HG03575 (cell line): ENCODE measurements around the gene PRDX2.
"Not testable (repeated sequence)": the region's sequence is repeated elsewhere in the genome, so short reads cannot be mapped to it uniquely, and the experiment has no call there.

ENCODE experiments used
- ATAC-seq: cut with Tn5 transposase; IDR thresholded peaks from one replicate; pipeline ENCODE4 v1.9.1; 2021; ENCODE audit not compliant: unreplicated experiment, insufficient number of reproducible peaks, low FRiP score; ENCODE audit errors: extremely low read depth

Gene PRDX2

GRCh38 chr19:12833418-12833737, 31.8 kb upstream of the PRDX2 start:
- no peak for ATAC-seq

GRCh38 chr19:12828494-12828893, 26.9 kb upstream of the PRDX2 start:
- ATAC-seq = no peak

GRCh38 chr19:12825254-12826131, 23.9 kb upstream of the PRDX2 start:
- ATAC-seq = no peak

GRCh38 chr19:12821761-12822160, 20.2 kb upstream of the PRDX2 start:
- no peak for ATAC-seq

GRCh38 chr19:12817810-12818209, 16.2 kb upstream of the PRDX2 start:
- ATAC-seq = not testable (repeated sequence)

- not testable (repeated sequence) for ATAC-seq
Observed at GRCh38 chr19:12817188-12817587, 15.6 kb upstream of the PRDX2 start.

- no peak for ATAC-seq
Observed at GRCh38 chr19:12815088-12815487, 13.5 kb upstream of the PRDX2 start.

GRCh38 chr19:12806242-12807081, 4.9 kb upstream of the PRDX2 start, which contains the start of gene RNASEH2A:
Gene RNASEH2A, plus strand, starts transcription at chr19:12806584. Its CDS starts 90 bp downstream, at chr19:12806674.
- ATAC-seq = no peak

- no peak for ATAC-seq
Observed at GRCh38 chr19:12804051-12804450, 2.5 kb upstream of the PRDX2 start.

GRCh38 chr19:12802267-12803106, 887 bp upstream of the PRDX2 start:
- no peak for ATAC-seq

GRCh38 chr19:12800923-12801465, 606 bp downstream of the PRDX2 start:
- ATAC-seq = no peak

- ATAC-seq = no peak
Observed at GRCh38 chr19:12800466-12800770, 1.2 kb downstream of the PRDX2 start.

GRCh38 chr19:12799742-12800465, 1.7 kb downstream of the PRDX2 start:
- ATAC-seq = no peak

- ATAC-seq = not testable (repeated sequence)
Observed at GRCh38 chr19:12797607-12798006, 4.0 kb downstream of the PRDX2 start.

GRCh38 chr19:12797141-12797587, 4.4 kb downstream of the PRDX2 start:
- no peak for ATAC-seq

- ATAC-seq = no peak
Observed at GRCh38 chr19:12796146-12797071, 5.2 kb downstream of the PRDX2 start.

- no peak for ATAC-seq
Observed at GRCh38 chr19:12794971-12795381, 6.6 kb downstream of the PRDX2 start.
